ENCODE results near the gene DYNC1I2.
"Not testable (repeated sequence)": the region's sequence is repeated elsewhere in the genome, so short reads cannot be mapped to it uniquely, and the experiment has no call there.

Gene DYNC1I2

DNA sequence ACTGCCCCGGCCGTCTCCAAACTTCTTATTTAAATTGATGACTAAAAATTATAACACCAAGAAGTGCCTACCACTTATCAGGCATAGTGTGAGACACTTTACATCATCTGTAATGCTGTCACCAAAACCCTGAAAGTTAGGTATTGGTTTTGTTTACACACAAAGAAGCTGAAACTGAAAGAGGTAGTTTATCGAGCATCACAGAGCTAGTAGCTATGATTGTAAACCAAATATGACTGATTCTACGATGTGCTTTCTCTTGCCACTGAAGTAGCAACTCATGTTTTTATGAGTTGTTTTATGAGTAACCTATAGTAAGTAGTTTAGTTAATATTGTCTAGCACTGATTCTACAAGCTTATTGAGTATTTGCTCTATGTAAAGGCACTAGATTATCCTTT, 31.5 kb downstream of the DYNC1I2 start:
- DNase-seq, result no peak

DNA sequence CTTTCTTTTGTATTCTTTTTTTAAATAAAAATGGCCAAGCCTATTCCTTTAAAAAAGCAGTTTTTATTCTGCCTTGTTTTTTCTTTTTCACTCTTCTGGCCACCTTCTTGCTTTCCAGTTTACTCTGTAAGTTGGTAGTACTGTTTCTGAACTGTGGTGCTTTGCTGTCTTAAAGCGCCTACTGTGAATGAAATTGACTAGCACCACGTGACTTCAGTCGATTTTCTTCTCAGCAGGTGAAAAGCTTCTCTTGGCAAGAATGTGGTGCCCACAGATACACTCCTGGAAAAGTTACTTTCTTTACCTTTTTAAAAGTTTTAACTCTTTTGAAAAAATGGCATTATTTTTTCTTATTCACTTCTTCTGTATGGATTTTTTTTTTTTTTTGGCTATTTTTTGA, 32.4 kb downstream of the DYNC1I2 start:
- no peak for DNase-seq

DNA sequence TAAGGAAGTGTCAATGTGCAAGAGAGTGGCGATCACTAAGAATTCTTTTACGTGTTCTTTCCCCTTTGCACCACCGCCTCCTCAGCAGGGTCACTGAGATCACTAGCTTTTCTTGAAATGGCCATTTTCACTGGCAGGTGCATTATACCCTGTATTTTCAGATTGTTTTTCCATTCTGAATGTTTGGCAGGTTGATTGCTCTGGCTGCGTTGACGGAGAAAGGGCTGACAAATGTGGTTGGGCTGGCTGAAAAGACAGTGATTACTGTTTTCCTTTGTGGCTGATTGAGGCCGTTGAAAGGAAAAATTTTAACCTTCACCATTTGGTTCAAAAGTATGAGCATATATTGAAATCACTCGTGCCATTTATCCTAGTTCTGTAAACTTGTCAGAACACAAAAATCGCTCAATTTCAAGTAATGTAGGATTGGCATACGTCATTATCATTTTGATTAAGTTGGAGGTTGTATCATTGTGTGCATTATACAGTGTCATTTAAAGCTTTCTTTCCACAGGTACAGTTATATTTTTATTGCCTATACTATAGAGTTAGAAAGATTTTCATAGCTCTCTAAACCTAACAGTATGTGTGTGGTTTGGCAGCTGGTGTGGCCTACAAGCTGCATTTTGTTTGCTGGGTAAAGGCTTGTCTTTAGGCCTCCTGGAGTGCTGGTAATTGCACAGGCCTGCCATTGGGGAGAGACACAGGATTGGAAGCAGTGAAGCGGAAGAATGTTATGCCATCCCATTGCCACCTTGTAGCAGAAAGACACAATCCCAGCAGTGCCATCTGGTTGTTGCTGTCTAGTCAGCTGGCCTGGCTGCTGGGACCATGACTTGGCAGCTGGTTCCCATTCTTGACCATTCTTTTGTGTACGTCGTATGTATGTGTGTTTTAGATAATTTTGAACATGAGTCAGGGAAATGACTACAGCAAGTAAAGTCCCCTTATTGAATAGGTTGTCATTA, 36.7 kb downstream of the DYNC1I2 start:
- no peak for DNase-seq

DNA sequence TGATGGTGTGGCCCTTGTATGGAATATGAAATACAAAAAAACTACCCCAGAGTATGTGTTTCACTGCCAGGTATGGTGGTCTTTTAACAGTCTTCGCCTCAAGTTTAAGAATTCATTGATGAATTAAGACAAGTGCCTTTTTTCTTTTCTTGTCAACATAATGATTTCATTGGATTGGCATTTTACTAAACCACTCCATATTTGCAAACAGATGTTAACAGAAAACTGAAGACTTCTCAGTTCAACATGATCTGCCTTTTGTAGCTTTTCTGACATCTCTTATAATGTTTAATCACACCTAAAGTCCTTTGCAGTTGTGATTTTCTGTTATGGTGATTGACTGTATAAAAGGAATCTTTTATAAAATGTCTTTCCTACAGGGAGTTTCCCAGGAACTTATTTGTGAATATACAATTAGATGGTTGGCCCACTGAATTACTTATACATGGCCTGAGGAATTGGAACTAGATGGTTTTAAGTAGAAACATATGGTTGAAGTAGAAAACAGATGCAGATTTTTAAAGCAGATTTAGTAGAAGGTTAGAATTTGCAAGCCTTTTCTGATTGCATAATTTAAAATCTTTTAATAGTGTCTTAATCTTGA, 39.7 kb downstream of the DYNC1I2 start:
- no peak for DNase-seq

DNA sequence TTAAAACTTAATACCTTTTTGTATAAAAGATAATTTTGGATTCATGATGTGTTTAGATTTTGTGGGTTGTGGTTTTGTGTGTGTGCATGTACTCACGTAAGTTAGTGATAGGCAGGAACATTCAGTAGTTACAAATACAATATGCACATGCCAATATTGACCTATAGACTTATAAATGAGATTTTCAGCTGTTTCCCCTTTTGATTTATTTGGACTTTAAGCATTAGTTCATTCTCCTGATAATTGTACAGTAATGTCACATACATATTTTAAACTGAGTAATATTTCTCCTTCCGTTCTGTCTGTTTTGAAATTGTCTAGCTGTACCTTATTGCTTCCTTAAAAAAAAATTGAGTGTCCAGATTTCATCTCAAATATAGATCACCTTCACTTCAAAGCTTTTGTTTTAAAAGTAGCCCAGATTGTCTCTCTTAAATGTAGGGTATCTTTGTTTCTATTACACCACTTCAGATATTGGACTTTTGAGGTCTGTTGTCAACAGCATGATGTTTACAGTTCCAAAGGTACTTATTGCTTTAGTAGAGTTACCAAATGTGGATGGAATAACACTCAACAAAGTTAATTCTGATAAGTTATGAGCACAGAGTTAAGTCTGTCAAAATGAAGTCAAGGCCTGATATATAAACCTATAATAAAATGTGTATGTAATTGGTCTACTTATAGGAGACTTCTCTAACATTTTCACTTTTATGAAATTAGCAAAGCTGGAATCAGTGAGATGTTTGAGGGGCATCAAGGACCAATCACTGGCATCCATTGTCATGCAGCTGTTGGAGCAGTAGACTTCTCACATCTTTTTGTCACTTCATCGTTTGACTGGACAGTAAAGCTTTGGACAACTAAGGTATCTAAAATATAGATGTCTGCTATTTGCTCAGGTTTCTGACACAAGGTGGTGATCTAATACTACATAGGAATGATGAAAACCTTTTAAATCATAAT, 42.0 kb downstream of the DYNC1I2 start:
- DNase-seq, result no peak

DNA sequence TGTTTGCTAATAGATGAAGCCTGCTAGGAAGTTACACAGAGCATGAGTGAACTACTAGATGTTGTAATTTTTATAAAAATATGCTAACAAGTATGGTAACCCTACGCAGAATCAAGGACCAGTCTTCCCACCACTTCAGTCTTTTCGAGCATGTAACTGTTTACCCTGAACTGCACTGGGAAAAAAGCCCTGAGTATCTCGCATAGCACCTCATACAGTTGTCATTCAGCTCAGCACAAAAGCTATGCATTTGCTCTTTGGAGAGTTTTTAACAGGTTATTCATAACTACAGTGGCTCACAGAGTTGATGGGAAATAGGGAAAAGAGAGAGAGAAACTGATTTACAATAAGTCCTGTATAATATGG, 42.7 kb downstream of the DYNC1I2 start:
- DNase-seq, result no peak

DNA sequence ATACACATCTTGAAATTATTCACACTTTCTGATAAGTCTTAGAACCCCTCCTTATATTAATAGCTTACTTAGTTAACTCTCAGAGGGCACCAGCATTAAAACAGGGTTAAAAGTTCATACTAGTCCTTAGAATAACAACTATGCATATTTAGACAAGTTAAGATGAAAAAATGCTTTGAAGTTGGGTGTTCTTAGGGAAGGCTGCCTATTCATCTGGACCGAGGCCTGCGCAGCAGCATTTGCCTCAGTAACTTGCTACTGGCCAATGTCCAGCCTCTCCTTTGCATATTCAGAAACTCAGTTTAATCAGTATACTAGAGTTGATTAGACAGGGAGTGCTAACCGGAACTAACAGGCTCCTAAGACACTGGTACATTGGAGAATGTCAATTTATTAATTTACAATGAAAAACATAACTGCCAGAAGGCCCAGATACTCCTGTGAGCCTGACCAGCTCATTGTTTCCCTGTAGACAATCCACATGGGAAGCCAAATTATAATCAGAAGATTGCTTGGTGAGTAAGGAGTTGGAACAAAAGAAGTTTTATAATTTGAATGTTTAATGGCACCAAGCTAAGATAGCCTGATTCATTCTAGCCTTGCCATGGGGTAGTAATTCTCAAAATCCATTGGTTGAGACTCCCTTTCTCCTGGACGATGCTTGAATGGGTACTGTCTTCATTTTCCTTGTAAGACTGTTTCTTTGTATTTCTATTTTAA, 48.9 kb downstream of the DYNC1I2 start:
- DNase-seq, result no peak

DNA sequence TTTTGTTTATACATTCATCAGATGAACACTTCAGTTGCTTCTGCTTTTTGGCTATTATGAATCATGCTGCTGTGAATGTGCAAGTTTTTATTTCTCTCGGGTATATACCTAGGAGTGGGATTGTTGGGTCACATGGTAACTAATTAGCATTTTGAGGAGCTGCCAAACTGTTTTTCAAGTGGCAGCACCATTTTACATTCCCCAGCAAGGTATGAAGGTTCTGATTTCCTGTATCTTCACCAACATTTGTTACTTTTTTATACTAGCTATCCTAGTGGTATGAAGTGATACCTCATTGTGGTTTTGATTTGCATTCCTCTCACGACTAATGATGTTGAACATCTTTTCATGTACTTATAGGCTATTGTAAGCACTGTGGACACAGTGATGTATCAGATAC, 53.9 kb downstream of the DYNC1I2 start:
- DNase-seq, result no peak

DNA sequence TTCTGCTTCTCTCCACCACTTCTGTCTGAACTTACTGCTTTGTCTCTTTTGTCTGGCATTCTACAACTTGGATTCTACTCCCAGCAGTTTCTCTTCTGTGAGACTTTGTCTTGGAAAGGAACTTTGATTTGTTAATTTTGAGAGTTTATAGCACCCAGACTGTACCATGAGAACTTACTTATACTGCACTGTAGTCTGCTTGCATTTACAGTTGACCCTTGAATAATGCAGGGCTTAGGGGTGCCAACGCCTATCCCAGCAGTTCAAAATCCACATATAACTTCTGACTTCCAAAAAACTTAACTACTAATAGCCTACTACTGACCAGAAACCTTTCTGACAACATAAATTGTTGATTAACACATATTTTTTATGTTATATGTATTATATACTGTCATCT, 55.5 kb downstream of the DYNC1I2 start:
- DNase-seq, result no peak

DNA sequence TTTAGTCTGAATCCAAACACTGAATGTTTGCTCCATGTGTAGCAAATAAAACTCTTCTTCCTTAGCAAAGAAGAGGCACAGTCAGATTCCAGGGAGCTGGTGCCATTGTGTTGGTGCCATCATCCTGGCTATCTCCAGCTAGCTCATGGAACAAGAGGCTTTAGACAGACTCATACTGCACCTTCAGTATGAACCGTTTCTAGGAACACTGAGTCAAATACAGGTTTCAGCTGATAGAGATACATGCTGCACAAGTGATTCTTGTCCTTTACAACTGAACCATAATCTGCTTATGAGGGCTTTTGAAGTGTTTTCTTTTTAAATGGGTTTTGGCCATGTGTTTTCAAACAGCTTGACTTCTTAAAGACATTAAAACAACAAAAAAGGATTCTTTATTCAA, 57.9 kb downstream of the DYNC1I2 start:
- DNase-seq, result no peak

DNA sequence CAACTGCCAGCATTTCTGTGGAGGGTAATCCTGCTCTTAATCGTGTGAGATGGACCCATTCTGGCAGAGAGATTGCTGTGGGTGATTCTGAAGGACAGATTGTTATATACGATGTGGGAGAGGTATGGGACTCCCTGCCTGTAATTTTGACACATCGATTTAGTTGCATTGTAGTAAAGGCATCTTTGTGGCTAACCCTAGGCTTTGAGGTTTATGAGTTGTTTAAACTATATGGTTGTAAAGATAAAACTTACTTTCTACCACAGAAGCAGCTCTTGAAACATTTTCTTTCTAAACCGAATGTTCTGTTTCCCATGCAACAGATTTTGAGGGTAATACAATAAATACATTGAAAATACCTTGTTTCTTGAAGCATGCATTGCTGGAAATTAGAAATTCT, 58.5 kb downstream of the DYNC1I2 start:
- no peak for DNase-seq

DNA sequence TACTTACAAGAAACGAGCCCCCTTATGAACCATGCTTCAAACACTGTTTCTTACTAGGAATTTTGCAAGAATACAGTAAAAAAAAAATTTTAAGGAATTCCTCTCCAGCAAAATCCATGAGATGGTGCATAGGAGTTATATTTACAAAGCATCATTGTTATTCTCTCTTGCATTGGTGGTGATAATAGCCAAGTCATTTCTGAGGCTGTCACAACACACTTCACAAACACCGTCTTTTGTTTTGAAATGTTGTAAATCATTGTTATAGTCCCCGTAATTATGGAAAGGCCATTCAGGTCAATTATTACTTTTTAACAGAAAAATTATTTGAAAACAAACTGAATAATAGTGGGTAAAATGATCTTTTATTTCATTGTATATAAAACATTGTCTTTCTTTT, 60.1 kb downstream of the DYNC1I2 start:
- no peak for DNase-seq

DNA sequence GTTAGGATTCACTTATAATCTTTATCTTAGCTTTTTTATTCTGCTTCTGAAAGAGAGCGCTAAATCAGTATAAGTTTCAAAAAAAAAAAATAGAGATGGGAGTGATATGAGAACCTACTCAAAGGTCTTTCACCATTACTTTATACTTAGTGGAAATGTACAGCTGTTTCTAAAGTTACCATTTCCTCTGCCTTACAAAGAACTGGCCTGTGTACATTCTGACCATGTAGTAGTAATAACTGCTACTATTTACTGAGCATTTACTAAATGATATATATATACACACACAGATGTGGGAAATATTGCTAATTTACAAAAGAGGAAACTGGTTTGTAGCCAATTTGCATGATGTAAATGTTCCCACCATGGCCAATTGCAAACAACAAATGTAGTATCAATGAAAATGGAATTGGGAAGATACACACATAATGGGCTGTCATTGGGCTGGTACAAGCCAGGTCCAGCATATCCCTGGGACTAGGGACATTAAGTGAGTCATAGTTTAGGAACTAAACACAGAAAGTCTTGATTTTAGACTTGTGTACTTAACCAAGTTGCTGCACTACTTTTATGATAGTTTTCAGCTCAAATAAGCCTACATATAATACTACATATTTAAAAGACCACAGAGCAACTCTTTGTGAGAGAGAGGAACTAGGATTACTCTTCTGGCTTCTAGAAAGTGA, 67.1 kb downstream of the DYNC1I2 start:
- DNase-seq, result no peak

DNA sequence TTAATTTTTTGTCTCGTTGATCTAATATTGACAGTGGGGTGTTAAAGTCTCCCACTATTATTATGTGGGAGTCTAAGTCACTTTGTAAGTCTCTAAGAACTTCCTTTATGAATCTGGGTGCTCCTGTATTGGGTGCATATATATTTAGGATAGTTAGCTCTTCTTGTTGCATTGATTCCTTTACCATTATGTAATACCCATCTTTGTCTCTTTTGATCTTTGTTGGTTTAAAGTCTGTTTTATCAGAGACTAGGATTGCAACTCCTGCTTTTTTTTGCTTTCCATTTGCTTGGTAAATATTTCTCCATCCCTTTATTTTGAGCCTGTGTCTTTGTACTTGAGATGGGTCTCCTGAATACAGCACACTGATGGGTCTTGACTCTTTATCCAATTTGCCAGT, 71.5 kb downstream of the DYNC1I2 start:
- DNase-seq, result not testable (repeated sequence)

DNA sequence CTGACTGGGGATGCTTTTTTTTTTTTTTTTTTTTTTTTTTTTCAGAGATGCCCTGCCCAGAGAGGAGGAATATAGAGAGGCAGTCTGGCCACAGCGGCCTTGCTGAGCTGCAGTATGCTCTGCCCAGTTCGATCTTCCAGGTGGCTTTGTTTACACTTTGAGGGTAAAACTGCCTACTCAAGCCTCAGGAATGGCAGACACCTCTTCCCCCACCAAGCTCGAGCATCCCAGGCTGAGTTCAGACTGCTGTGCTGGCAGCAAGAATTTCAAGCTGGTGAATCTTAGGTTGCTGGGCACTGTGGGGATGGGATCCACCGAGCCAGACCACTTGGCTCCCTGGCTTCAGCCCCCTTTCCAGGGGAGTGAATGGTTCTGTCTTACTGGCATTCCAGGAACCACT, 73.9 kb downstream of the DYNC1I2 start:
- not testable (repeated sequence) for DNase-seq

DNA sequence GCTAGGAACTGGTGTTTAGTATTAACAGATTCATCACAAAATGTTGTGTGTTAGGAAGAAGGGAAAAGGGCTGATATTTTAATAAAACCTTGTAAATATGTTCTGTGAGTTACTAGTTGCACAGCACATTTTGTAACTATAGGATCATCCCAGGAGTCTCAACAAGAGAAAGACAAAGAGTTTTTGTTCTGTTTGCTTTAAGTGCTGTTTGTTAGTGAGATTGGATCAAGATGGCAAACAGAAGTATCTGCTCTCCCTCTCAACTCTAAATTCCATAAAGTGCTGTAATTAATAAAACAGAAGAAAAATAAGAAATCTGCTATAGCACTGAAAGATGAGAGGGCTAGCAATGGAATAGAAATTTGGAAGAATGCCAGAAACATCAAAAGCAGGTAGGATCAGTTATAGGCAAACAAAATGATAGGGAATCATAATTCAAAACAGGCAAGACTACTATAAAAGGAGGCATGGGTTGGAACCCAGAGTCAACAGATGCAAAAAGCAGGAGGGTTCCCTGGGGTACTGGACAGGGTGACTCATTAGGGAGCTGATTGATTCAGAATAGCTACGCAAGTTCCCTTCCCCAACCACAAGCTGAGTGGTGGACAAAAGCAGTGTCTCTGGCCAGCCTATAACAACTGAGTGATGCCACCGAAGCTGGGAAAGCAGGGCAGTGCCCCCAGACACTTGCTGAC, 75.8 kb downstream of the DYNC1I2 start:
- DNase-seq, result no peak

DNA sequence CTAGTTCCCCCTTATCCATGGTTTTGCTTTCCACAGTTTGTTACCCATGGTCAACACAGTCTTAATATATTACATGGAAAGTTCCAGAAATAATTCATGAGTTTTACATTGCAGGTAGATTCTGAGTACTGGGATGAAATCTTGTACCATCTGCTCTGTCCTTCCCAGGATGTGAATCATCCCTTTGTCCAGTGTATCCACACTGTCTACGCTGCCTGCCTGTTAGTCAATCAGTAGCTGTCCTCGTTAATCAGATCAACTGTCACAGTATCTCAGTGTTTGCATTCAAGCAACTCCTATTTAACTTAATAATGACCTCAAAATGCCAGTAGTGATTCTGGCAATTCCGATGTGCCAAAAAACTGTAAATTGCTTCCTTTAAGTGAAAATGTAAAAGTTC, 76.3 kb downstream of the DYNC1I2 start:
- no peak for DNase-seq

DNA sequence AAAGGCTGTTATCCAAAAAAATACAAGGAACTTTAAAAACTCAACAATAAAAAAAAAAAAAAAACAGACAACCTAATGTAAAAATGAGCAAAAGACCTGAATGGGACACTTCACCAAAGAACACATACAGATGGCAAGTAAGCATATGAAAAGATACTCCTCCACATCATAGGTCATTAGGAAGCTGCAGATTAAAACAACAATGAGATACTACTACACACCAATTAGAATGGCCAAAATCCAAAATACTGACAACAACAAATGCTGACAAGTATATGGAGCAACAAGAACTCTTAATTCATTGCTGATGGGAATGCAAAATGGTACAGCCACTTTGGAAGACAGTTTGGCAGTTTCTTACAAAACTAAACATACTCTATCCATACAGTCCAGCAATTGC, 84.2 kb downstream of the DYNC1I2 start:
- DNase-seq, result no peak

DNA sequence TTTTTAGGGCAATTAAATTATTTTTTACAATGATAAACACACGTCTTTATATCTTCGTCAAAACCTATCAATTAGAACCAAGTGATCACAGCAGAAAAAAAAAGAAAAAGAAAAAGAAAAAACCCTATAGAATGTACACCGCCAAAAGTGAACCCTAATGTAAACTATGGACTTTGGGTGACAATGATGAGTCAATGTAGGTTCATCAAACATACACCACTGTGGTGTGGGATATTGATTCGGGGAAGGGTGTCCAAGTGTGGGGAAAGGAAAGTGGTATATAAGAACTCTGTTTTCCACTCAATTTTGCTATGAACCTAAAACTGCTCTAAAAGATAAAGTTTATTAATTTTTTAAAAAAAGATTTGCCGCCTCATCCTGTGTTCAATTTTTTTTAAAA, 85.1 kb downstream of the DYNC1I2 start:
- DNase-seq, result no peak

DNA sequence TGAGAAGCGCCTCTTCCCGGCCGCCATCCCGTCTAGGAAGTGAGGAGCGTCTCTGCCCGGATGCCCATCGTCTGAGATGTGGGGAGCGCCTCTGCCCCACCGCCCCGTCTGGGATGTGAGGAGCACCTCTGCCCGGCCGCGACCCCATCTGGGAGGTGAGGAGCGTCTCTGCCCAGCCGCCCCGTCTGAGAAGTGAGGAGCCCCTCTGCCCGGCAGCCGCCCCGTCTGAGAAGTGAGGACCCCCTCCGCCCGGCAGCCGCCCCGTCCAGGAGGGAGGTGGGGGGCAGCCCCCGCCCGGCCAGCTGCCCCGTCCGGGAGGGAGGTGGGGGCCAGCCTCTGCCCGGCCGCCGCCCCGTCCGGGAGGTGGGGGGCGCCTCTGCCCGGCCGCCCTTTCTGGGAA, 87.3 kb downstream of the DYNC1I2 start:
- not testable (repeated sequence) for DNase-seq

DNA sequence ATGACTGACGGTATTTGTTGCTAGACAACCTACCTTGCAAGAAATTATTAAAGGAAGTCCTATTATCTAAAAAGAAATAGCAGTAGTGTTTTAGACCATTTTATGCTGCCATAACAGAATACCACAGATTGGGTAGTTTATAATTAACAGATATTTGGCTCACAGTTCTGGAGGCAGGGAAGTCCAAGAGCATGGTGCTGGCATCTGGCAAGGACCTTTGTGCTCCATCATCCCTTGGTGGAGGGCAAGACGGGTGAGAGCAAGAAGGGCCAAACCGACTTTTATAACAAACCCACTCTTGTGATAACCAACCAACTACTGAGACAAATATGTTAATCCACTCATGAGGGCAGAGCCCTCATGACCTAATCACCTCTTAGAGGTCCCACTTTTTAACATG, 91.2 kb downstream of the DYNC1I2 start:
- no peak for DNase-seq

Measured in DMS79 (cell line).